WERI-Rb-1 (cell line): ENCODE measurements around the gene HNRNPH3.

ENCODE experiments used
- DNase-seq: peaks from one replicate; pipeline ENCODE4 v3.0.0-alpha.2; 2020
- H3K27ac ChIP-seq: fragments of 250-450 bp; sonication (Bioruptor Pico); 2 replicates; pipeline ENCODE4 v1.5.1; 2020; ENCODE audit warnings: mild to moderate bottlenecking, moderate library complexity
- H3K27me3 ChIP-seq: fragments of 250-450 bp; sonication (Bioruptor Pico); 2 replicates; pipeline ENCODE4 v1.5.1; 2021; ENCODE audit warnings: mild to moderate bottlenecking, low read depth, moderate library complexity; ENCODE audit not compliant: insufficient read depth, severe bottlenecking
- H3K36me3 ChIP-seq: fragments of 250-450 bp; sonication (Bioruptor Pico); 2 replicates; pipeline ENCODE4 v1.5.1; 2020; ENCODE audit warnings: mild to moderate bottlenecking, moderate library complexity
- H3K4me3 ChIP-seq: 2 replicates; pipeline ENCODE4 v1.5.1; 2011; ENCODE audit warnings: low read depth, mild to moderate bottlenecking, control low read depth, low read length
- H3K9me3 ChIP-seq: fragments of 250-450 bp; sonication (Bioruptor Pico); 2 replicates; pipeline ENCODE4 v1.5.1; 2021; ENCODE audit warnings: mild to moderate bottlenecking, moderate library complexity; ENCODE audit not compliant: severe bottlenecking
- CTCF ChIP-seq: IDR thresholded peaks from 2 replicates; pipeline ENCODE4 v1.5.1; 2011; ENCODE audit warnings: low read depth, mild to moderate bottlenecking, control low read depth, inconsistent platforms, low read length

The HNRNPH3 gene

GRCh38 chr10:68333440-68334431, 1.9 kb downstream of the HNRNPH3 start:
- no peak for DNase-seq
- Histone ChIP-seq H3K36me3 (peaks cover 58% of the 10 kb centered on the region), H3K4me3 (peak overlapping the region; percentile 100), H3K27me3 (no peaks in the 10 kb centered on the region), H3K9me3 (no peaks in the 10 kb centered on the region), H3K27ac (peak overlapping the region; percentile 100)
- TF ChIP-seq CTCF, result no peak

DNA sequence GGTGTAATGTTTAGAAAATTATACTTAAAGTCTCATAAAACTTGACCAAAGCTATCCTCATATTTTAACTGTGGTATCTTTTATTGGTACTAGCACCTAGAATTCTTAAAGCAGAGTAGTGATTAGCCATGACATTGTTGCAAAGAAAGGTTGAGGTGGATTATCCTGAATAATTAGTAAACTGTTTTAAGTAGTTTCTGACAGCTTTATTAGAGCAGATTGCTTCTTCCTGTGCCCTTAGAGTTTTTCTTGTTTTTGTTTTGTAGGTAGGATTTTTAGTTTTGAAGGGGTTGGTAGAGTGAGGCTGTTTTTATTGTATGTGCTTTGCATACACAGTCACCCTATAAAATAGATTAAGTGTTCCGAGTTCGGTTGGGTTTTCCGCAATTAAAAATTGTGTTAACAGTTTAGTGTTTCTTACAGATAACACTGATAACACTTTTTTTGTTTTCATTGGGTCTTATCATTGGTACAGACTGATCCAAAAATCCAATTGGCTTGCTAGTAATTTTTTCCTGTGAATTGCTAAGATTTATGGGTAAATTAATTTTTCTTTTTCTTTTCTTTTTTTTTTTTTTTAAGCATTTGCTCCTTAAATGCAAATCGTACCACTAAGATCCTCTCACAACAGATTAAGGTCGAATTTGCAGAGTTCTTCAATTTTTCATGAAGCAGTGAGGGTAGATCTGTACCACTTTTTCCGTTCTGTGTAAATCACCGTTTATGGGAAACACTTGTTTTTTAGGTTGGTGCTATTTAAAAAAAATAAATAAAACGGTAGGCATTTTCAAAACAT, 3.0 kb downstream of the HNRNPH3 start:
- peak overlapping the region; percentile 100 for H3K4me3 ChIP-seq
- no peak for DNase-seq
- no peak for TF ChIP-seq CTCF
- H3K36me3 ChIP-seq, result peaks cover 69% of the 10 kb centered on the region
- H3K27ac ChIP-seq, result no peak overlapping the region
- H3K9me3 ChIP-seq, result no peaks in the 10 kb centered on the region
- H3K27me3 ChIP-seq, result no peaks in the 10 kb centered on the region

GRCh38 chr10:68336754-68337351, 5.0 kb downstream of the HNRNPH3 start:
- TF ChIP-seq CTCF, result no peak
- DNase-seq, result no peak
- Histone ChIP-seq H3K27me3 (no peaks in the 10 kb centered on the region), H3K27ac (no peak overlapping the region), H3K4me3 (no peak overlapping the region), H3K36me3 (peaks cover 89% of the 10 kb centered on the region), H3K9me3 (no peaks in the 10 kb centered on the region)

- TF ChIP-seq CTCF, result no peak
- Histone ChIP-seq H3K27ac (no peak overlapping the region), H3K9me3 (no peaks in the 10 kb centered on the region), H3K27me3 (no peaks in the 10 kb centered on the region), H3K4me3 (no peak overlapping the region), H3K36me3 (peaks cover 99% of the 10 kb centered on the region)
- DNase-seq, result no peak
Observed at GRCh38 chr10:68340358-68341080, 8.7 kb downstream of the HNRNPH3 start.

DNA sequence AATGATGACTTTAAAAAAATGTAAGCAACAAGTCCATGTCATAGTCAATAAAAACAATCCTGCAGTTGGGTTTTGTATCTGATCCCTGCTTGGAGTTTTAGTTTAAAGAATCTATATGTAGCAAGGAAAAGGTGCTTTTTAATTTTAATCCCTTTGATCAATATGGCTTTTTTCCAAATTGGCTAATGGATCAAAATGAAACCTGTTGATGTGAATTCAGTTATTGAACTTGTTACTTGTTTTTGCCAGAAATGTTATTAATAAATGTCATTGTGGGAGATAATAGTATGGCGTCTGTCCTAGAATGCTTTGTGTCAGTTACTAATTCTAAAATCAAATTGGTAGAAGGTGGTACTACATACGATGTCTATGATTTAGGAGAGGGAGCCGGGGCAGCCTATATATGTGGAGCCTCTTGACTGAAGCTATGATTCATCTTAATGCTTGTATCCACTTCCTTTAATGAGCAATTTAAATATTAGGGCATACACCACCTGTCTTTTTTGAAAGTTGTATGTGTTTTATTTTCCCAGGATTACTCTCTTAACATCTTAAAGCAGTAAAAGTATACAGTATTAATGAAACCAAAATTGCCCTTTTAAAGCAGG, 11.1 kb downstream of the HNRNPH3 start:
- Histone ChIP-seq H3K27ac (no peak overlapping the region), H3K36me3 (peaks cover 89% of the 10 kb centered on the region)
- DNase-seq, result no peak

More for the DNA sequence above, 11.1 kb downstream of the HNRNPH3 start:
- no peak for TF ChIP-seq CTCF
- Histone ChIP-seq H3K27me3 (no peaks in the 10 kb centered on the region), H3K9me3 (no peaks in the 10 kb centered on the region), H3K4me3 (no peak overlapping the region)
